Fibroblast of skin of scalp (primary cell): Measurements from ENCODE around the gene NVL.

Experiments
- DNase-seq: peaks from one replicate; pipeline ENCODE4 v3.0.0-alpha.2; 2013

Gene NVL

GRCh38 chr1:224333939-224334786 is 4.2 kb upstream of the NVL start:
- DNase-seq, result peak; percentile 19

- DNase-seq, result peak; percentile 59
Observed at GRCh38 chr1:224333309-224333926, 3.4 kb upstream of the NVL start.

DNA sequence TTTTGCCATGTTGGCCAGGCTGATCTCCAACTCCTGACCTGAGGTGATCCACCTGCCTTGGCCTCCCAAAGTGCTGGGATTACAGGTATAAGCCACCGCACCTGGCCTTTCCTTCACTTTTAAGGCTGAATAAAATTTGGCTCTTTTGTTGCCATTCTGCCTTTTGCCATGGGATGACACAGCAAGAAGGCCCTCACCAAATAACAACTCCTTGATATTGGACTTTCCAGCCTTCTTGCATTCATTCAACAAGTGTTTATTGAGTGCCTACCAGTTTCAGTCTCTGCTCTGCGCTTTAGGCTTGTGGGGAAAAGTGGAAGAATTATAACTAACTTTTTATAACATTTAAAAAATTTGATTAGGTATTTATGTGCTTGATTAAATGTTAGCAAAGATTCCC is 1.9 kb upstream of the NVL start:
- DNase-seq, result no peak

DNA sequence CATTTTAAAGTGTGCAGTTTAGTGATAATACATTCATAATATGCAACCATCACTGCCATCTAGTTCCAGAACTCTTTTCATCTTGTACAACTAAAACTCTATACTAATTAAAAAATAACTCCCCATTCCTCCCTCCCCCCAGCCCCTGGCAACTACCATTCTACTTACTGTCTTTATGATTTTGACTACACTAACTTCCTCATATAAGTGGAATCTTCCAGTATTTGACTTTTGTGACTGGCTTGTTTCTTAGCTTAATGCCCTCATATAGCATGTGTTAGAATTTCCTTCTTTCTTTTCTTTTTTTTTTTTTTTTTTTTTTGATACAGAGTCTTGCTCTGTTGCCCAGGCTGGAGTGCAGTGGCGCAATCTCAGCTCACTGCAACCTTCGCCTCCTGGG is 1.4 kb upstream of the NVL start:
- no peak for DNase-seq

DNA sequence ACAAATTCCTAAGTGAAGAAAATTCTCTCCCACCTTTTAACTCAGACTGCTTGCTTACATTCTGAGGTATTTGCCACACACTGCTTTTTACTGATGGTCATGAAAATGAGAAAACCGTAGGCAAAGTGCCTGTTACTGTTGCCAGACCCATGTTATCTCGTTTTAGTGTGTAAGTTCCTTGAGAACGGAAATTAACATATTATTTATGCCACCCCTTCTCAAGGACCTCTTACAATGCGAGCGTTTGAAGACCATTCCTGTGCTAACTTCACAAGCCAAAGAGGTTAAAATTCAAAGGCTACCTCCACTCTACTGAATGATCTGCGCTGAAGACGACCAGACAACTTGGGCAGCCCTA is 509 bp downstream of the NVL start:
- no peak for DNase-seq

GRCh38 chr1:224328644-224329043 is 1.3 kb downstream of the NVL start:
- no peak for DNase-seq

GRCh38 chr1:224325959-224326358 is 4.0 kb downstream of the NVL start:
- DNase-seq, result no peak

- DNase-seq, result no peak
Observed at GRCh38 chr1:224321706-224322105, 8.3 kb downstream of the NVL start.

DNA sequence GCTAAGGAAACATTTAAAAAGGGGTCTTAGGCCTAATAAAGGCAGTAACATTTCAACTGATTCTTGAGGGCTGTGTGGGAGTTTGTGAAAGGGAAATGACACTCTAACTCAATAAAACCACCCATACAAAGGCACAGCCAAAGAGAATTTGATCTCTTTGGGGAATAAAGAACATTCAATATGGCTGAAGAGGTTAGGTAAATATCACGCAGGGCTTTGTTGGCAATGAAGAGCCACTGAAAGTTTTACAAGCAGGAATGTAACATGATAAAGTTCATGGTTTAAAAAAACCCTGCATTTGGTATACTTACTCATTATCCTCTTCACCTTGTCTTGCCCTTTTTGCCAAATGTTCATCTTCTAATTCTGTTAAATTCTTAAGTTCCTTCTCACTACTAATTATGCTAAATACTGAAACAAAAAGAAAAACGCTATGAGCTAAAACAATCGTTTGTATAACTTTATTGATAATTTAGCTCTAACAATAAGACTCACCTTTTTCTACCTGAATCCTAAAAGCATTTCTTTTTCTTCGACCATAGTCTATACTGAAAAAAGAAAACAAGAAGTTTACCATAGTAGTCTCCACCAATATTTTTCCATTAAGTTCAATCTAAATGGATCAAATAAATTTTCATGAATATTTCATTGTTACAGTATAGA is 12.5 kb downstream of the NVL start:
- no peak for DNase-seq

DNA sequence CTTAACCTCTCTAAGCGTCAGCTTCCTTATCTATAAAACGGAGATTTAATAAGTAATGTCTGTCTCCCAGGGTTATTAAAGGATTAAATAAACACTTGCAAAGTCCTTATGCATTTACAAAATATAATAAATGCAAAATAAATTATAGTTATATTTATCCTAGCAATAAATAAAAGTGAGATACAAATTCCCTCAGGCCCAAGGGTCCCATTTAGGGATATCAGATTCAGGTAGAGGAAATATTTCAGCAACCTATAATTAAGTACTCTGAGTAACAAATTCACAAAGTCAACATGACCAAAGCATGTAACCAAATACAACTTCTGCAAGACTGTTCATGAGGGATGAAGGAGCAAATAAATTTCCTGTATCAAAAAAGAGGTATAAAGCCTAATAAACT is 17.9 kb downstream of the NVL start:
- no peak for DNase-seq

DNA sequence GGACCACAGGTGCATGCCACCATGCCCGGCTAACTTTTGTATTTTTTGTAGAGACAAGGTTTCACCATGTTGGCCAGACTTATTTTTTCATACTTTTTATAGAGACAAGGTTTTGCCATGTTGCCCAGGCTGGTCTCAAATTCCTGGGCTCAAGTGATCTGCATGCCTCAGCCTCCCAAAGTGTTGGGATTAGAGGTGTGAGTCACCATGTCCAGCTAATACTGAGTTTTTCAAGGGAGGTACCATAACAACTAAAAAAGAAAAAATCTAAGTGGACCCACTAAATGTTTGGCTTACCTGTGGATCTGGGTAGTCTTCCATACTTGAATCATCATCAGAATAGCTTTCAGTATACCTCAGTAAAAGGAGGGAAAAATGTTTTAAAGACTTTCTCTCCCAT is 18.5 kb downstream of the NVL start:
- DNase-seq, result peak; percentile 6

GRCh38 chr1:224308064-224308463 is 21.9 kb downstream of the NVL start:
- DNase-seq, result no peak

- DNase-seq, result no peak
Observed at GRCh38 chr1:224304767-224305166, 25.2 kb downstream of the NVL start.

DNA sequence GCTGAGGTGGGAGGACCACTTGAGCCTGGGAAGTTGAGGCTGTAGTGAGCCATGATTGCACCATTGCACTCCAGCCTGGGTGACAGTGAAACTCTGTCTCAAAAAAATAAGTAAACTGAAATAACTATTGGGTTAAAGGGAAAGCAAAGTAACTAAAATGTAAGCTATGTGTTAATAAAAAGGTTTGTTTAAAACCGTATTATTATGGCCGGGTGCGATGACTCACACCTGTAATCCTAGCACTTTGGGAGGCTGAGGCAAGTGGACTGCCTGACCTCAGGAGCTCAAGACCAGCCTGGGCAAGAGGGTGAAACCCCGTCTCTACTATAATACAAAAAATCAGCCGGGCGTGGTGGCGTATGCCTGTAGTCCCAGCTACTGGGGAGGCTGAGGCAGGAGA is 27.0 kb downstream of the NVL start:
- no peak for DNase-seq

- DNase-seq, result no peak
Observed at GRCh38 chr1:224301391-224301790, 28.6 kb downstream of the NVL start.

GRCh38 chr1:224300346-224300745 is 29.6 kb downstream of the NVL start:
- DNase-seq, result peak; percentile 14

- DNase-seq, result no peak
Observed at GRCh38 chr1:224298346-224299330, 31.3 kb downstream of the NVL start.

GRCh38 chr1:224294775-224295174 is 35.2 kb downstream of the NVL start:
- DNase-seq, result no peak

GRCh38 chr1:224292419-224292818 is 37.6 kb downstream of the NVL start:
- no peak for DNase-seq

- DNase-seq, result no peak
Observed at GRCh38 chr1:224289396-224289795, 40.6 kb downstream of the NVL start.

- no peak for DNase-seq
Observed at GRCh38 chr1:224287714-224288113, 42.3 kb downstream of the NVL start.

DNA sequence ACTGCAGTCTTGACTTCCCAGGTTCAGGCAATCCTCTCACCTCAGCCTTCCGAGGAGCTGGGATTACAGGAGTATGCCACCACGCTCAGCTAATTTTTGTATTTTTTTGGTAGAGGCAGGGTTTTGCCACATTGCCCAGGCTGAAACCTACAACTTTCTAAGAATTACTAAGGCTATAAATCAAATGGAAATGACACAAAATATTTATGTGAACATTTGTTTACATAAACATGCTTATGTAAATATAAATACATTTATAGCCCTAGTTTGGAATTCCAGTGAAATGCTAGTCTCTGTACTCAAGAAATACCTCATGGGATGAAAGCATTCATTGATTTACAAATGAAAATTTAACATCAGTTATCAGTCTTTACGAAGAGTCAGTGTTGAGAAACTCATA is 47.8 kb downstream of the NVL start:
- no peak for DNase-seq
